GM19455 (cell line): ENCODE measurements around the gene PHRF1.

Experiments
- ATAC-seq: cut with Tn5 transposase; IDR thresholded peaks from one replicate; pipeline ENCODE4 v1.9.1; 2021; ENCODE audit not compliant: unreplicated experiment

Gene PHRF1

DNA sequence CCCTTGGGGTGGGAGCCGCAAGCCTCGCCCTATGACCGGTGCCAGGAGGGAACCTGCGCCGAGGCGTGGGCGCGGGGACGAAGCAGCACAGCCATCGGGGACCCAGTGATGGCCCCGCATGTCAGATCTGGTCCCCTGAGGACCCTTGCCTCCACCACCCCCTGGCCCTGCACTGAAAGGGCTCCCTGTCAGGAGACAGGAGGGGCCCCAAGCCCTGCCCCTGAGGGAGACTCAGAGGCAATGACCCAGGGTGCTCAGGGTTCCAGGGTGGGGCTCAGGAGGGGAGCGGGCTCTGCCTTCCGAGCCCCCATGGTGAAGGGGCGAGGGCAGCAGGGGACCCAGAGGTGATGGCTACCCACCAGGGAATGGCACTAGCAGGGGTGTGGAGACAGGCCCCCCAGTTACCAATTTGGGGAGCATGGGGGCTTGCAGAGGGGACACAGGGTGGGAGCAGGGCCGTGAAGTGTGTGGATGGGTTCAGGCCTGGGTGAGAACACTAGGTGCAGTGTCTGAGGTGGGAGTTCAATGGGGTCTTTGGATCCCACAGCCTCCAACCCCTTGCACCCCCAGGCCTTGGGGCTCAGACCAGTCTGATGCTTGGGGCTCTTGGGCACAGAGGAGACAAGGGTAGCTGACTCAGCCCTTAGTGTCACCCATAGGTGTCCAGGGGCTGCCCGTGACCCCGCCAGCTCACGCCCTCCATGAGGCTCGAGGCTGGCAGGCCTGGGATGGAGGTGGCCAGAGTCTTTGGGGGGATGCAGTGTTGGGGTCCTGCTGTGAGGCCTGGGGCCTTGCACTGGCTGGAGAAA, 38.4 kb upstream of the PHRF1 start:
- no peak for ATAC-seq

DNA sequence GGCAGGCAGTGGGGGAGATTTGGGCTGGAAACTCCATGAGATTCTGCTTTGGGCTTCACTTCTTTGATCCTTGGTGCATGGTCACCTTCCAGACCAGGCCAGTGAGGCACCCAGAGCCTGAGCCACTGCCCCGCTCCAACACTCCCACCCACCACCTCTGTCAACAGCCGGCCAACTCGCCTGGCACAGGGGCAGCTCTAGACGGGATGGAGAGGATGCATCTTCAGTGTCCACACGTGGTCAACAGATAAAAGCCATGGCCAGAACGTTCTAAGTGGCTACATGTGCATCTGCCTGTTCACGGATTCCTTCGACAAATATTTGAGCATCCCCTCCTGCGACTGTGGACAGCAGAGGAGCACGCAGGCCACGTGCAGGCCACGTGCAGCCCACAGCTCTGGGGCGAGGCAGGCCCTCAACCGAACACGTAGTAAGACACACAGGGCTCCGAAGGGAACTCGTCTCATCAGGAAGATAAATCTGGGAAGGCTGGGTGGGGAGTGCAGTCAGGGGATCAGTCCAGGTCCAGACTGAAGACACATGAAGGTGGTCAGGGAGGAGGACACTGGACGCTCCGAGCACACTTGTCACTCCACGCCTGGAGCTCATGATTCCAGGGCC, 37.7 kb upstream of the PHRF1 start:
- ATAC-seq: no peak

GRCh38 chr11:539971-540481, 36.2 kb upstream of the PHRF1 start:
- ATAC-seq: no peak

GRCh38 chr11:540583-541432, 35.5 kb upstream of the PHRF1 start:
- ATAC-seq: no peak

GRCh38 chr11:541433-541885, 34.8 kb upstream of the PHRF1 start:
- no peak for ATAC-seq

GRCh38 chr11:544817-545166, 31.5 kb upstream of the PHRF1 start:
- ATAC-seq: no peak

DNA sequence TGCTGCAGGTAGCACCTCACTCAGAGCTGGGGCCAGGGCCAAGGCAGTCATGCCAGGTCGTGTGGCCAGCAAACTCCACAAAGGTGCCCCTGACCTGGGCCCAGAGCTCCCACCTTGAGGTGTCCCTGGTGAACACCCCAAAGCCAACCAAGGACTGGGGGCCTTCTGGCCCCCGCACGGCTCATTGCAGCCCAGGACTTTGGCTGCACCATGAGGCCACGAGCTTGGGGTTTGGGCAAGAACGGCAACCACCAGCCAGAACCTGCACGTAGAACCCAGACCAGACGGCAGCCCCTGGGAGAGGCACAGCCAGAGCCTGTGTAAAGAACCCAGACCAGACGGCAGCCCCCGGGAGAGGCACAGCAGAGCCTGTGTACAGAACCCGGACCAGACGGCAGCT, 31.1 kb upstream of the PHRF1 start:
- no peak for ATAC-seq

- ATAC-seq: no peak
Observed at GRCh38 chr11:548700-549603, 27.3 kb upstream of the PHRF1 start.

- ATAC-seq: no peak
Observed at GRCh38 chr11:550021-550745, 26.1 kb upstream of the PHRF1 start.

GRCh38 chr11:550746-551085, 25.6 kb upstream of the PHRF1 start:
- no peak for ATAC-seq

DNA sequence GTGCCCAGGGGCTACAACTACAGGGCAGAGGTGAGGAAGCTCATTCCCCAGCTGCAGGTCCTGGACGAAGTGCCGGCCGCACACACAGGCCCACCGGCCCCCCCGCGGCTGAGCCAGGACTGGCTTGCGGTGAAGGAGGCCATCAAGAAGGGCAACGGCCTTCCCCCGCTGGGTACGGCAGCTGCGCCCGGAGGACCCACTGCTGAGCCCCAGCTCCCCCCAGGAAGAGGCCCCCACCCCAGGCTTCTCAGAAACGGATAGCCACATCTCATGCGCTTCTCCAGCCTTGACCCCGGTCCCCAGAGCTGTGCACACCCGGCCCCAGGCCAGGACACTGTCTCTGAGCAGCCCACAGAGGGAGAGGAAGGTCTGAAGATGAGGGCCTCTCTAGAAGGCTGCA, 25.1 kb upstream of the PHRF1 start:
- ATAC-seq: no peak

DNA sequence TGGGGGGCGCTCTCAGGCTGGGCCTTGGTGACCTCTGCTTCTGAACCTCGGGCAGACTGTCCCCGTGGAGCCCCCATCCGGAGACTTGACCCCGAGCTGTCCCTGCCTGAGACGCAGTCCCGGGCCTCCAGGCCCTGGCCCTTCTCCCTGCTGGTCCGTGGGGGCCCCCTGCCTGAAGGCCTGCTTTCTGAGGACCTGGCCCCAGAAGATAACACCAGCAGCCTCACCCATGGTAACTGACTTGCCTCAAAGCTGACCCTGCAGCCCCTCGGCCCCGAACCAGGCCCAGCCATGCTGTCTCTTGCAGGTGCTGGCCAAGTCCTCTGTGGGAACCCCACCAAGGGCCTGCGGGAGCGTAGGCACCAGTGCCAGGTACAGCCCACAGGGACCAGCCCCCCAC, 24.7 kb upstream of the PHRF1 start:
- ATAC-seq: no peak

DNA sequence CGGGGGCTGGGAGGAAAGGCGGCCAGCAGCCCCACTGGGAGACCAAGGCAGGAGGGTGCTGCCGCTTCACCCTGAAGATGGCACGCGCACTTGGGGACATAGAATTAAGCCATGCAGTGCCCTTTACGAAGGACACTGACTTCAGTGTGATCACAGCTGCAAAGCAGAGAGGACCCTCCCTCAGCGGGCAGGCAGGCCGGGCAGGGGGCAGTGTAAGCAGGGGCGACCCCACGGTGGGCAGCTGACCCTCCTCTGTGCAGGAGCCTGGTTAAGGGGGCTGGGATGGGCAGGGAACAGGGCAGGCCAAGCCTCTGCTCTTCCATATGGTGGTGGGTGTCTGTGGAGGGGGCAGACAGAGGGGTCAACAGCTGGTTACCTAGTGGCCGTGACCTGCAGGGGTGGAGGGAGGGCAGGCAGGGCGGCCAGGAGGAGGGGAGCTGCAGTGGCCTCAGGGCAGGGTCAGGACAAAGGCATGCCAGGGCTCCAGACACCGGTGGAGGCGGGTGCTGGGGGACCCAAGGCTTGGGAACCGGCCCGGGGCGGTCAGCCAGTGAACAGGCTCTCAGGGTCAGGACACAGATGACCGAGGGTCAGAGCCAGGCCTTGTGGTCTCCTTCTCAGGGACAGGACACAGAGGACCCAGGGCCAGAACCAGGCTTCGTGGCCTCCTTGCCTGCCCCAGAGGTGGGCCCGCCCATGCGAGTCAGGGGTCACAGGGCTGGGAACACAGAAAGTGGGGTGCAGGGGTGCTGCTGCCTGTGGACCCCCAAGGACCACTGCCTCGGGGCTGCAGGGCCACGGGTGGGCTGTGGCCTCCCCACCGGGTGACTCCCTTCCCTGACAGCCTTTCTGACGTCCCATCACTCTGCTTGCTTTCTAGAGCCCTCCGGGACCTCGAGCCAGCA, 22.9 kb upstream of the PHRF1 start:
- no peak for ATAC-seq

GRCh38 chr11:553988-554340, 22.3 kb upstream of the PHRF1 start:
- no peak for ATAC-seq

- ATAC-seq: no peak
Observed at GRCh38 chr11:554428-555226, 21.6 kb upstream of the PHRF1 start.

GRCh38 chr11:555227-555779, 21.0 kb upstream of the PHRF1 start:
- no peak for ATAC-seq

- no peak for ATAC-seq
Observed at GRCh38 chr11:555780-556661, 20.2 kb upstream of the PHRF1 start.
